ENCODE measurements around the gene ARL15.

ARL15 gene

GRCh38 chr5:53928641-53929040, 381.7 kb downstream of the ARL15 start:
- Histone ChIP-seq H3K4ac (ENCODE audit: low read depth, low read length) (no peak overlapping the region), H3K9me3 (ENCODE audit: insufficient read depth, low read depth, low read length) (no peaks in the 10 kb centered on the region), H3K79me2 (ENCODE audit: control insufficient read depth, insufficient read depth, low read length, poor library complexity) (no peaks in the 10 kb centered on the region), H4K8ac (ENCODE audit: low read depth, low read length) (no peak overlapping the region), H4K12ac (ENCODE audit: low read depth, low read length) (no peak overlapping the region), H3K27me3 (ENCODE audit: insufficient read depth, low read length) (no peaks in the 10 kb centered on the region), H3K27ac (ENCODE audit: low read depth, low read length) (no peak overlapping the region), H3K9ac (ENCODE audit: low read length) (no peak overlapping the region), H2AK5ac (ENCODE audit: low read length) (no peak overlapping the region), H2BK12ac (ENCODE audit: low read length) (no peak overlapping the region), H3K4me3 (ENCODE audit: low read depth, low read length) (no peak overlapping the region), H3K4me2 (ENCODE audit: low read length) (no peak overlapping the region), H3K23ac (ENCODE audit: low read length) (no peak overlapping the region), H3K79me1 (ENCODE audit: low read length) (no peaks in the 10 kb centered on the region), H3K14ac (ENCODE audit: low read length) (no peak overlapping the region), H2BK120ac (ENCODE audit: insufficient read depth, low read length, poor library complexity) (no peak overlapping the region), H4K91ac (ENCODE audit: low read depth, low read length) (no peak overlapping the region), H3K36me3 (ENCODE audit: control insufficient read depth in 1 of 2, insufficient read depth in 2 of 2, low read length in 2 of 2) (no peaks in the 10 kb centered on the region), H3K18ac (ENCODE audit: low read length) (no peak overlapping the region), H2BK5ac (ENCODE audit: low read depth, low read length, poor library complexity) (no peak overlapping the region), H2AFZ (ENCODE audit: insufficient read depth, low read length, poor library complexity) (no peak overlapping the region), H3K4me1 (ENCODE audit: control insufficient read depth in 1 of 2, insufficient read depth in 2 of 2, low read length in 2 of 2) (peaks cover 0 to 4% of the 10 kb centered on the region in 2 experiments)
- WGBS (ENCODE audit: extremely low coverage, insufficient coverage, insufficient read length) = 100% methylated on average over 1 of the region's 6 CpGs
- no peak for DNase-seq

GRCh38 chr5:53927668-53928247, 382.6 kb downstream of the ARL15 start:
- peaks cover 0 to 4% of the 10 kb centered on the region in 2 experiments for H3K4me1 ChIP-seq (ENCODE audit: control insufficient read depth in 1 of 2, insufficient read depth in 2 of 2, low read length in 2 of 2)
- H3K4me3 ChIP-seq (ENCODE audit: low read depth, low read length) = no peak overlapping the region
- WGBS (ENCODE audit: extremely low coverage, insufficient coverage, insufficient read length) = no CpG with 5 or more reads among the region's 6 CpGs
- no peak overlapping the region for H2AK5ac ChIP-seq (ENCODE audit: low read length)
- no peak overlapping the region for H3K18ac ChIP-seq (ENCODE audit: low read length)
- H3K36me3 ChIP-seq (ENCODE audit: control insufficient read depth in 1 of 2, insufficient read depth in 2 of 2, low read length in 2 of 2) = no peaks in the 10 kb centered on the region
- no peak overlapping the region for H2BK120ac ChIP-seq (ENCODE audit: insufficient read depth, low read length, poor library complexity)
- no peak for DNase-seq
- H3K27ac ChIP-seq (ENCODE audit: low read depth, low read length) = no peak overlapping the region
- H3K9ac ChIP-seq (ENCODE audit: low read length) = no peak overlapping the region
- H4K91ac ChIP-seq (ENCODE audit: low read depth, low read length) = no peak overlapping the region
- no peak overlapping the region for H3K4ac ChIP-seq (ENCODE audit: low read depth, low read length)
- H3K79me1 ChIP-seq (ENCODE audit: low read length) = no peaks in the 10 kb centered on the region
- H4K12ac ChIP-seq (ENCODE audit: low read depth, low read length) = no peak overlapping the region
- H4K8ac ChIP-seq (ENCODE audit: low read depth, low read length) = no peak overlapping the region
- H3K9me3 ChIP-seq (ENCODE audit: insufficient read depth, low read depth, low read length) = no peaks in the 10 kb centered on the region
- no peak overlapping the region for H2BK12ac ChIP-seq (ENCODE audit: low read length)
- no peaks in the 10 kb centered on the region for H3K79me2 ChIP-seq (ENCODE audit: control insufficient read depth, insufficient read depth, low read length, poor library complexity)
- no peak overlapping the region for H3K23ac ChIP-seq (ENCODE audit: low read length)
- H2BK5ac ChIP-seq (ENCODE audit: low read depth, low read length, poor library complexity) = no peak overlapping the region
- no peaks in the 10 kb centered on the region for H3K27me3 ChIP-seq (ENCODE audit: insufficient read depth, low read length)
- no peak overlapping the region for H2AFZ ChIP-seq (ENCODE audit: insufficient read depth, low read length, poor library complexity)
- H3K4me2 ChIP-seq (ENCODE audit: low read length) = no peak overlapping the region
- no peak overlapping the region for H3K14ac ChIP-seq (ENCODE audit: low read length)

- no peak overlapping the region for H3K14ac ChIP-seq (ENCODE audit: low read length)
- no CpG with 5 or more reads among the region's 4 CpGs for WGBS (ENCODE audit: extremely low coverage, insufficient coverage, insufficient read length)
- no peak overlapping the region for H2AFZ ChIP-seq (ENCODE audit: insufficient read depth, low read length, poor library complexity)
- no peak overlapping the region for H3K27ac ChIP-seq (ENCODE audit: low read depth, low read length)
- no peaks in the 10 kb centered on the region for H3K9me3 ChIP-seq (ENCODE audit: insufficient read depth, low read depth, low read length)
- H2AK5ac ChIP-seq (ENCODE audit: low read length) = no peak overlapping the region
- peaks cover 0 to 4% of the 10 kb centered on the region in 2 experiments for H3K4me1 ChIP-seq (ENCODE audit: control insufficient read depth in 1 of 2, insufficient read depth in 2 of 2, low read length in 2 of 2)
- no peak overlapping the region for H3K4ac ChIP-seq (ENCODE audit: low read depth, low read length)
- peak; percentile 84 to 90 for DNase-seq
- no peak overlapping the region for H2BK12ac ChIP-seq (ENCODE audit: low read length)
- H3K4me2 ChIP-seq (ENCODE audit: low read length) = no peak overlapping the region
- H3K18ac ChIP-seq (ENCODE audit: low read length) = no peak overlapping the region
- H3K27me3 ChIP-seq (ENCODE audit: insufficient read depth, low read length) = no peaks in the 10 kb centered on the region
- no peaks in the 10 kb centered on the region for H3K79me2 ChIP-seq (ENCODE audit: control insufficient read depth, insufficient read depth, low read length, poor library complexity)
- no peak overlapping the region for H2BK120ac ChIP-seq (ENCODE audit: insufficient read depth, low read length, poor library complexity)
- no peak overlapping the region for H2BK5ac ChIP-seq (ENCODE audit: low read depth, low read length, poor library complexity)
- H4K12ac ChIP-seq (ENCODE audit: low read depth, low read length) = no peak overlapping the region
- no peak overlapping the region for H3K4me3 ChIP-seq (ENCODE audit: low read depth, low read length)
- H4K91ac ChIP-seq (ENCODE audit: low read depth, low read length) = no peak overlapping the region
- H3K9ac ChIP-seq (ENCODE audit: low read length) = no peak overlapping the region
- H3K79me1 ChIP-seq (ENCODE audit: low read length) = no peaks in the 10 kb centered on the region
- no peak overlapping the region for H4K8ac ChIP-seq (ENCODE audit: low read depth, low read length)
- no peak overlapping the region for H3K23ac ChIP-seq (ENCODE audit: low read length)
- no peaks in the 10 kb centered on the region for H3K36me3 ChIP-seq (ENCODE audit: control insufficient read depth in 1 of 2, insufficient read depth in 2 of 2, low read length in 2 of 2)
These were observed 384.3 kb downstream of the ARL15 start for GRCh38 chr5:53926026-53926425.

GRCh38 chr5:53924392-53924791, 386.0 kb downstream of the ARL15 start:
- no peak overlapping the region for H4K12ac ChIP-seq (ENCODE audit: low read depth, low read length)
- no peak for DNase-seq
- H3K14ac ChIP-seq (ENCODE audit: low read length) = no peak overlapping the region
- no peak overlapping the region for H3K9ac ChIP-seq (ENCODE audit: low read length)
- H3K27ac ChIP-seq (ENCODE audit: low read depth, low read length) = no peak overlapping the region
- no peak overlapping the region for H2BK5ac ChIP-seq (ENCODE audit: low read depth, low read length, poor library complexity)
- WGBS (ENCODE audit: extremely low coverage, insufficient coverage, insufficient read length) = no CpG with 5 or more reads among the region's 2 CpGs
- H3K4ac ChIP-seq (ENCODE audit: low read depth, low read length) = no peak overlapping the region
- no peak overlapping the region for H2BK120ac ChIP-seq (ENCODE audit: insufficient read depth, low read length, poor library complexity)
- H3K27me3 ChIP-seq (ENCODE audit: insufficient read depth, low read length) = no peaks in the 10 kb centered on the region
- H3K36me3 ChIP-seq (ENCODE audit: control insufficient read depth in 1 of 2, insufficient read depth in 2 of 2, low read length in 2 of 2) = no peaks in the 10 kb centered on the region
- H3K79me2 ChIP-seq (ENCODE audit: control insufficient read depth, insufficient read depth, low read length, poor library complexity) = no peaks in the 10 kb centered on the region
- H3K23ac ChIP-seq (ENCODE audit: low read length) = no peak overlapping the region
- H4K91ac ChIP-seq (ENCODE audit: low read depth, low read length) = no peak overlapping the region
- H3K79me1 ChIP-seq (ENCODE audit: low read length) = no peaks in the 10 kb centered on the region
- H2AK5ac ChIP-seq (ENCODE audit: low read length) = no peak overlapping the region
- peaks cover 0 to 4% of the 10 kb centered on the region in 2 experiments for H3K4me1 ChIP-seq (ENCODE audit: control insufficient read depth in 1 of 2, insufficient read depth in 2 of 2, low read length in 2 of 2)
- H3K9me3 ChIP-seq (ENCODE audit: insufficient read depth, low read depth, low read length) = no peaks in the 10 kb centered on the region
- H3K4me2 ChIP-seq (ENCODE audit: low read length) = no peak overlapping the region
- H3K18ac ChIP-seq (ENCODE audit: low read length) = no peak overlapping the region
- H4K8ac ChIP-seq (ENCODE audit: low read depth, low read length) = no peak overlapping the region
- no peak overlapping the region for H2AFZ ChIP-seq (ENCODE audit: insufficient read depth, low read length, poor library complexity)
- no peak overlapping the region for H2BK12ac ChIP-seq (ENCODE audit: low read length)
- no peak overlapping the region for H3K4me3 ChIP-seq (ENCODE audit: low read depth, low read length)

Measured in trophoblast cell (in vitro differentiated cells and primary cell).